Suprapubic skin (tissue), 4 donors: Measurements from ENCODE around the gene CLEC16A. TPM values are rescaled to one million over a fixed set of nuclear protein-coding genes. Genes with fewer than 3 reads are reported as not detected.
A peak's percentile ranks its signal among the peaks of the same experiment; 100 is the strongest.

ENCODE experiments used
- DNase-seq, 2 donors: peaks; one replicate each; pipeline ENCODE4 v3.0.0-alpha.2; 2019; ENCODE audit warnings: low spot score in 2 of 2
- H3K27ac ChIP-seq: fragments of 200-600 bp; sonication (generic); one replicate; pipeline ENCODE4 v1.5.1; 2019
- H3K27me3 ChIP-seq: fragments of 200-600 bp; sonication (generic); one replicate; pipeline ENCODE4 v1.5.1; 2019
- H3K36me3 ChIP-seq: fragments of 200-600 bp; sonication (generic); one replicate; pipeline ENCODE4 v1.5.1; 2019
- H3K4me1 ChIP-seq: fragments of 200-600 bp; sonication (generic); one replicate; pipeline ENCODE4 v1.5.1; 2019
- H3K4me3 ChIP-seq: fragments of 200-600 bp; sonication (generic); one replicate; pipeline ENCODE4 v1.5.1; 2019; ENCODE audit warnings: mild to moderate bottlenecking
- H3K9me3 ChIP-seq: fragments of 200-600 bp; sonication (generic); one replicate; pipeline ENCODE4 v1.5.1; 2019
- EP300 ChIP-seq: sonication (generic); formaldehyde crosslinking; IDR thresholded peaks from one replicate; pipeline ENCODE4 v1.6.1; 2017; ENCODE audit warnings: antibody characterized with exemption
- POLR2A ChIP-seq, 2 donors: fragments of 450-650 bp; IDR thresholded peaks; one replicate each; pipeline ENCODE4 v1.6.1; 2017; ENCODE audit warnings: antibody characterized with exemption in 2 of 2, mild to moderate bottlenecking in 2 of 2, moderate library complexity in 2 of 2
- POLR2AphosphoS5 ChIP-seq, 3 donors: sonication (generic); formaldehyde crosslinking; IDR thresholded peaks; one replicate each; pipeline ENCODE4 v1.6.1; 2017; ENCODE audit warnings: antibody characterized with exemption in 3 of 3
- WGBS: methylation state at CpG from one replicate; pipeline ENCODE4 v1.1.5; 2018; 5-methylcytosine and 5-hydroxymethylcytosine counted together
- total RNA-seq, 4 donors: library from RNA; depleted of rRNA; stranded (reverse); fragments of >200 nt; gene quantifications; one replicate each; pipeline ENCODE4 v1.1.0, GENCODE V29; 2016
- TF ChIP-seq, protein P1 (sequence below), 2 donors: fragments of 200-600 bp in 1 of 2; fragments of 450-650 bp in 1 of 2; sonication (generic) in 1 of 2; IDR thresholded peaks; one replicate each; pipeline ENCODE4 v1.5.1; 2016 to 2019; ENCODE audit warnings: antibody characterized with exemption in 2 of 2, mild to moderate bottlenecking in 1 of 2, moderate library complexity in 1 of 2

Gene CLEC16A
- total RNA-seq, 4 donors from 2014 or later = 37.2 to 62.3 (median 39.0) TPM

DNA sequence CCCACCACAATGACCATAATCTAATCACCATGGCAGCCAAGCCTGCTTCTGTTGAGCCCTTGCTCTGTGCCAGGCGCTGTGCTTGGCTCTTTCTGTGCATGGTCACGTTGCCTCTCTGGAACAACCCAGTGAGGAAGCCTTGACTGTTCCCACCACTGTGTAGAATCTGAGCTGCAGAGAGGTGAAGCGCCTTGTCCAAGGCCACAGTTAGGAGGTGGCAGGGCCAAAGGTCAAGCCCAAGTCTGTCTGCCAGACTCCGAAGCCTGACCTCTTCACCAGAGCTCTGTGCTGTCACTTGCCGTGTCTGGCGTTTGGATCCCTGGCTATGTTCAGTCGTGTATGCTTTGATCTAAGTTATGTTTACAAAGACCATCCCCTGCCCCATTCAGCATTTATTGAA is 10.5 kb downstream of the CLEC16A start:
- Histone ChIP-seq H3K9me3 (no peaks in the 10 kb centered on the region), H3K4me3 (no peak overlapping the region), H3K27ac (no peak overlapping the region), H3K4me1 (peaks cover 30% of the 10 kb centered on the region), H3K36me3 (peaks cover 4% of the 10 kb centered on the region), H3K27me3 (no peaks in the 10 kb centered on the region)
- DNase-seq = no peak
- no peak for TF ChIP-seq POLR2AphosphoS5 (IDR thresholded peaks at IDR 0.05)
- TF ChIP-seq EP300 = no peak
- TF ChIP-seq, protein P1, sequence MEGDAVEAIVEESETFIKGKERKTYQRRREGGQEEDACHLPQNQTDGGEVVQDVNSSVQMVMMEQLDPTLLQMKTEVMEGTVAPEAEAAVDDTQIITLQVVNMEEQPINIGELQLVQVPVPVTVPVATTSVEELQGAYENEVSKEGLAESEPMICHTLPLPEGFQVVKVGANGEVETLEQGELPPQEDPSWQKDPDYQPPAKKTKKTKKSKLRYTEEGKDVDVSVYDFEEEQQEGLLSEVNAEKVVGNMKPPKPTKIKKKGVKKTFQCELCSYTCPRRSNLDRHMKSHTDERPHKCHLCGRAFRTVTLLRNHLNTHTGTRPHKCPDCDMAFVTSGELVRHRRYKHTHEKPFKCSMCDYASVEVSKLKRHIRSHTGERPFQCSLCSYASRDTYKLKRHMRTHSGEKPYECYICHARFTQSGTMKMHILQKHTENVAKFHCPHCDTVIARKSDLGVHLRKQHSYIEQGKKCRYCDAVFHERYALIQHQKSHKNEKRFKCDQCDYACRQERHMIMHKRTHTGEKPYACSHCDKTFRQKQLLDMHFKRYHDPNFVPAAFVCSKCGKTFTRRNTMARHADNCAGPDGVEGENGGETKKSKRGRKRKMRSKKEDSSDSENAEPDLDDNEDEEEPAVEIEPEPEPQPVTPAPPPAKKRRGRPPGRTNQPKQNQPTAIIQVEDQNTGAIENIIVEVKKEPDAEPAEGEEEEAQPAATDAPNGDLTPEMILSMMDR (IDR thresholded peaks at IDR 0.05) = no peak
- TF ChIP-seq POLR2A (IDR thresholded peaks at IDR 0.05) = no peak
- WGBS = 78% methylated on average over 4 of the region's 7 CpGs

- peaks cover 11% of the 10 kb centered on the region for H3K36me3 ChIP-seq
- H3K4me3 ChIP-seq = no peak overlapping the region
- H3K4me1 ChIP-seq = peaks cover 31% of the 10 kb centered on the region
- H3K27ac ChIP-seq = no peak overlapping the region
- no peak for DNase-seq
- no peaks in the 10 kb centered on the region for H3K27me3 ChIP-seq
- WGBS = 68% methylated on average over 6 of the region's 6 CpGs
- no peak for TF ChIP-seq POLR2AphosphoS5 (IDR thresholded peaks at IDR 0.05)
- TF ChIP-seq POLR2A (IDR thresholded peaks at IDR 0.05) = no peak
- TF ChIP-seq EP300 = no peak
- TF ChIP-seq, protein P1 (IDR thresholded peaks at IDR 0.05) = no peak
- H3K9me3 ChIP-seq = no peaks in the 10 kb centered on the region
Measured at GRCh38 chr16:10957771-10958482, 13.6 kb downstream of the CLEC16A start.

GRCh38 chr16:10959161-10959560 is 14.8 kb downstream of the CLEC16A start:
- TF ChIP-seq POLR2AphosphoS5 (IDR thresholded peaks at IDR 0.05) = no peak
- TF ChIP-seq, protein P1 (IDR thresholded peaks at IDR 0.05) = no peak
- no peak for TF ChIP-seq EP300
- no peak for TF ChIP-seq POLR2A (IDR thresholded peaks at IDR 0.05)
- H3K4me1 ChIP-seq = peaks cover 28% of the 10 kb centered on the region

GRCh38 chr16:10961231-10961630 is 16.9 kb downstream of the CLEC16A start:
- no peak for DNase-seq
- Histone ChIP-seq H3K9me3 (no peaks in the 10 kb centered on the region), H3K27ac (peak overlapping the region; percentile 5), H3K36me3 (peaks cover 24% of the 10 kb centered on the region), H3K4me3 (no peak overlapping the region), H3K4me1 (peaks cover 24% of the 10 kb centered on the region), H3K27me3 (no peaks in the 10 kb centered on the region)
- TF ChIP-seq, protein P1 (IDR thresholded peaks at IDR 0.05) = no peak
- TF ChIP-seq POLR2A (IDR thresholded peaks at IDR 0.05) (no peak), EP300 (no peak), POLR2AphosphoS5 (IDR thresholded peaks at IDR 0.05) (no peak)
- whole genome bisulfite sequencing = 73% methylated on average over 7 of the region's 7 CpGs

More at GRCh38 chr16:10959161-10959560, 14.8 kb downstream of the CLEC16A start:
- Histone ChIP-seq H3K36me3 (peaks cover 20% of the 10 kb centered on the region), H3K4me3 (no peak overlapping the region), H3K27me3 (no peaks in the 10 kb centered on the region), H3K27ac (no peak overlapping the region), H3K9me3 (no peaks in the 10 kb centered on the region)
- no peak for DNase-seq
- WGBS = 97% methylated on average over 5 of the region's 5 CpGs

DNA sequence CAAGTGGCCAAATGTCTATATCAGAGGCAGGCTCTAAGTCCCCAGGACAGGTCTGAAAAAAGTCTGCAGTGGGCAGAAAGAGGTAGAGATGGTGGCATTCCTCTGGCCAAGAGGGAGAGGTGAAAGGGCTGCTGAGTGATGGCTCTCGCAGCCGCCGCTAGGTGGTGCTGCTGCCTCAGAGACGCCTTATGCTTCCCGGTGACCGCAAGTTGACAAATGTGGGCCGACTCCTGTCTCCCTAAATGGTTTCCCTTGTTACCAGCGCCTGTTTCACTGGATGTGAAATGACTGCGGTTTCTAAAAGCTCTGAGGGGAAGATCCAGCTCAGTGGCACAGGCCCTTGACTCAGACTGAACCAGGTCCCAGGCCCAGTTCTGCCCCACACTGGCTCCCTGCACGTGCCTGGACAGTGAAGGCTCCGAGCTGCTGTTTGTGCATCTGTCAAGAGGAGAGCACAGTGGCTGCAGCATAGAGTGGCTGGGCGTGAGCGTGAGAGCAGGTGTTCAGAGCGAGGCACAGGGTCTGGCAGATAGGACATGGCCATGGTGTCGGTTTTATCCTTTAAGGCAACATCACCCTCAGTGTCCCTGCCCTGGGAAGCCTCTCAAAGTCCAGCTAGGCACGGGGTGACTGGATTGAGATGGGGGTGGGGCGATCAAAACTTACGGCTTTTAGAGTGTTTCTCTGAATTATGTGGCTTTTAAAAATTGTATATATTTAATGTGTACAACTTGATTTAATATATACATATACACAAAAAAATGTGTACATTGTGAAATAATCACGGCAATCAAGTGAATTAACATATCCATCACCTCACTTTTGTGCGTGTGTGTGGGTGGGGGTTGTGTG is 19.9 kb downstream of the CLEC16A start:
- Histone ChIP-seq H3K27ac (no peak overlapping the region), H3K36me3 (peaks cover 24% of the 10 kb centered on the region), H3K4me3 (no peak overlapping the region), H3K27me3 (no peaks in the 10 kb centered on the region), H3K4me1 (peaks cover 10% of the 10 kb centered on the region), H3K9me3 (no peaks in the 10 kb centered on the region)
- DNase-seq = peak; percentile 87 to 90
- WGBS = 62% methylated on average over 12 of the region's 20 CpGs
- TF ChIP-seq, protein P1 (IDR thresholded peaks at IDR 0.05) = peak; percentile 92 to 96
- no peak for TF ChIP-seq POLR2AphosphoS5 (IDR thresholded peaks at IDR 0.05)
- no peak for TF ChIP-seq POLR2A (IDR thresholded peaks at IDR 0.05)
- no peak for TF ChIP-seq EP300
